Measurements from ENCODE around the gene FBXO3.
"Not testable (repeated sequence)": the region's sequence is repeated elsewhere in the genome, so short reads cannot be mapped to it uniquely, and the experiment has no call there.

The FBXO3 gene

DNA sequence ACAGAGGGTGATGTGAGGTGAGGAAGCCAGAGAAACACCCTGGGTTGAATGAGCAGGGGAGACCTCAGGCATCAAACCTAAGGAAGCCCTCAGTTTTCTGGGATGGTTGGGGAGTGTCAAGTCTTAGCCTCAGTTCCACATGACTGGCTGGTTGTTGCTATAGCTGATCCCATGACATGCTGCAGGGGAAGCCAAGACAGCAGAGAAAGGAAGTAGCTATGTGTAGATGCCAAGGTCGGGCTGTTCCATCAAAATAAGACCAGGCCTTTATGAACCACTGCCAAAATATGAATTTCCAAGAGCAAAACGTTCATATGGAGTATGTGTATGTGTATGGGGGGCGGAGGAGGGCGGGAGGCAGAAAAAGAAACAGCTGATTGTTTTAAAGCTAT lies 49.7 kb downstream of the FBXO3 start:
- no peak for DNase-seq

GRCh38 chr11:33723238-33723881 lies 51.0 kb downstream of the FBXO3 start:
- DNase-seq = peak; percentile 94

- DNase-seq = no peak
Measured at GRCh38 chr11:33722590-33723234, 51.6 kb downstream of the FBXO3 start.

GRCh38 chr11:33721984-33722383 lies 52.3 kb downstream of the FBXO3 start:
- DNase-seq = no peak

GRCh38 chr11:33721426-33721825 lies 52.9 kb downstream of the FBXO3 start:
- peak; percentile 82 for DNase-seq

GRCh38 chr11:33719587-33719986 lies 54.7 kb downstream of the FBXO3 start:
- DNase-seq = no peak

DNA sequence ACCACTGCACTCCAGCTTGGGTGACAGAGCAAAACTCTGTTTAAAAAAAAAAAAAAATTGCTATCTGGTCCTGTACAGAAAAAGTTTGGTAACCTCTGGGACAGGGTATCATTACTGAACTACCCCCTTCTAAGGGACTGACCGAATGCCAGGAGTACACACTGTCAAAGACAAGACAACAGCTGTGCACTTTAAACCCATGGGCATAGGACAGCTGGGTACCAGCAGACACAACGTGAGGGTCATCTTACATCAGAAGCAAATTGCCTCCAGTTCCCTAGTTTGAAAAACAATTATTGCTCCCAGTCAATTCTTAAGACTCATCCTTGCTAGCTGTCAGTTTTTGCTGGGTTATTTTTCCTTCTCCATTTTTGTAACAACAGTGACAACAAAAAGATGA lies 55.9 kb downstream of the FBXO3 start:
- no peak for DNase-seq

GRCh38 chr11:33716243-33716642 lies 58.1 kb downstream of the FBXO3 start:
- no peak for DNase-seq

- DNase-seq = no peak
Measured at GRCh38 chr11:33713856-33714398, 60.4 kb downstream of the FBXO3 start.

GRCh38 chr11:33713151-33713855 lies 61.0 kb downstream of the FBXO3 start:
- DNase-seq = no peak

DNA sequence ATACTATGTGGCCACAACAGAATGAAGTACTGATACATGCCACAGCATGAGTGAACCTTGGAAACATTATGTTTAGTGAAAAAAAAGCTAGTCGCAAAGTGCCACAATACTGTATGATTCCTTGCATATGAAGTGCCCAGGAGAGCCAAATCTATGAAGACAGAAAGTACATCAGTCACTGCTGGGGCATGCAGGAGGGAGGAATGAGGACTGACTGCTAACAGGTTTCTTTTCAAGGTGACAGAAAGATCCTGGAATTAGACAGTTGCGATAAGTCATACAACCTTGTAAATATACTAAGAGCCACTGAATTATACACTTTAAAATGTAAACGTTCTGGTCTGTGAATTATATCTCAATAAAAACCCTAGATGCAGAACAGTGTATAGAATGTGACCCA lies 61.9 kb downstream of the FBXO3 start:
- DNase-seq = no peak

GRCh38 chr11:33709466-33709865 lies 64.9 kb downstream of the FBXO3 start:
- DNase-seq = no peak

DNA sequence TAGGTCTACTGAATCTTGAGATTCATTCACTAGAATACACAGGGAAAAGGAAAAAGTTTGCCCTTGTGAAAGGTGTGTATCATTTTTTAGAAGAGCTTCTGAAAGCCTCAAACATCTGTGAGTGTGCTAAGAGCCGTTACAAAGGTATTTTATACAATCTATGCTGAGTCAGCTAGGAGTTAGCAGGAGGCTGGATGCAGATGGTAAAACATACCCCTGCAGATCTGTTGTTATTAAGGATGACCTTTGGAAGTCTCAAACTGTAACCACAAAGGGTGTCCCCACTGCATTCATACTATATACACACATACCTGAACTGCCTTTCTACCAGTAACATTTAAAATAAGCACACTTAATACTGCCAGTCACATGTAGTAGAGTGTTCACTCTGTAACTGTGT lies 65.3 kb downstream of the FBXO3 start:
- DNase-seq = no peak

GRCh38 chr11:33707831-33708230 lies 66.5 kb downstream of the FBXO3 start:
- not testable (repeated sequence) for DNase-seq

DNA sequence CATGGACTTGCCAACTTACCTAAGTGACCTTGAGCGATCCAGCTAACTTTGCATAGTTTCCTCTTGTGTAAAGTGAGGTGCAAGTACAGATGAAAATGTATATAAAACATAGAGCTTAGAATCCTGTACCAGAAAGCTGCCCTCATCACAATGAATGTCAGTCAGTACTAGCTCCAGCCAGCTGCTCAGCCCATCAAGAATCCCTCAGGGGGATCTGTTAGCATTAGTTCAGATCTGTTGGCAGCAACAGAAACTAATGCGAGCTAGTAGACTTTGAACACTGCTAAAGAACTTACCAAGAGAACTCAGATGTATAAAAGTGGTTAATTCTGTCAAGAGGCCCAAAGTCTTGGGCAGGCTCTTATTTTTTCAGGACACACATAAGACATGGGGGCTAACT lies 67.4 kb downstream of the FBXO3 start:
- peak; percentile 17 for DNase-seq

DNA sequence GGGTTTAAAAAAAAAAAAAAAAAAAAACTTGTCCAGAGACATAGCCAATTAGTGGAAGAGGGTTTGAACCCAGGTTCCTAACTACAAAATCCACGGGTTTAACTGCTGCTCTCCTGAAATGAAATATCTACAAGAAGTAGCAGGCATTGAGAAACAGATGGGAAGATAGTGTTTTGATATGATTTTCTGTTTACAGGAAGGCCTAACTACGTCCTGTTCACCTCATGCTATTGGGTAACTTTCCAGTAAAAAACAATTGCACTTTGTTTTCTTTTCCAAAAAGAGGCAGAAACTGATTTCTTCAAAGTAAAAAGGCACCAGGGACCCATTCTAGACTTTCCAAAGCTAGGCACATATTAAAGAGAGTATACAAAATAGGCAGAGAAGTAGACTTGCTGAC lies 67.8 kb downstream of the FBXO3 start:
- DNase-seq = no peak

DNA sequence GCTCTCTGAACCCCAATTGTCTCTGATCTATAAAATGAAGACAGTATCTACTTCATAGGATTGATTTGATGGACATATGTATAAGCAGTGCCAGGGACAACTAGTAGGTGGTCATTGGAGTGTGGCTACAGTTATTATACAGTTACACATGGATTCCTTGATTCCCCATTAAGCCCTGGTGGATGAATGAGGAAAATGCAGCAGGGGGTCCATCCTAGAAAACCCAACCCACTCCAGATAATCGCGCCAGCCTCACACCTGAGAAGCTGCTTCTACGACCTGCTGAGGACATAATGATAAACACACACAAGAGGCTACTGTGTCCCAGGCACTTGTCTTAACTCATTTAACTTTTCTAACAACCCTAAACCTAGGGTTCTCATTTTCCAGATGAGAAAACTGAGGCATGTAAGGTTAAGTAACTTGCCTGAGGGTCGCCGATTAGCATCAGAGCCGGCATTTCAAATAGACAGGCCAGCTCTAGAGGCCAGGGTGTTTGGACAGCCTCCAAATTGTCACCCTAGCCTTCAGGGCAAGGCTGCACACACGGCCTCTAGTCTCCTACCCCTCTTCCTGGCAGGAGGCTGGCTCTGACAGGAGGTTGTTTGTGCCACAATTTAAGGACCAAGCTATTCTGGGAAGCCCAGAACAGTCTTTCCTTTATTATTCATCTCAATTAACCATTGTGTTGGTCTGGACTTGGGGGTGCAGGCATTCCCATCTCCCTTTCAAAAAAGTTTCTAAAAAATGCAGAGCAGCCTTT lies 69.9 kb downstream of the FBXO3 start:
- DNase-seq = peak; percentile 38

DNA sequence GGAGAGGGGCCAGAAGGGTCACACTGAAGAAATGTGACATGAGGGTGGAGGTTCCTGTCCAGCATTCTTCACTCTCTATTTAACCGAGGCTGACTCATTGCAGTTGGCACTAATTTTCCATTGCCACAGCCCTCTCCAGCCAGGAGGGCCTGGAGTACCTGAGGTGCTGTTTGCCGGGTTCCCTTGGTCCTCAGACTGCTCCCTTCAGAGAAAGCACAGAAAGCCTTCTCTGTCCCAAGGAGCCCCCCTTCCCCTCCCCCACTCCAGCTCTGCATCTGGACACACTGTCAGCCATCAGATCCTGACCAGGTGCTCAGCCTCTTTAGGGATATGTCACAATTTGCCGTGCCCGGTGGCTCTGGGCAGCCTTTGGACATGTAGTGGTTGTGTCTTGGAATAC lies 70.5 kb downstream of the FBXO3 start:
- DNase-seq = peak; percentile 51

- peak; percentile 24 for DNase-seq
Measured at GRCh38 chr11:33703234-33703633, 71.1 kb downstream of the FBXO3 start.

GRCh38 chr11:33701302-33702230 lies 72.8 kb downstream of the FBXO3 start:
- peak; percentile 32 for DNase-seq

GRCh38 chr11:33700502-33701271 lies 73.6 kb downstream of the FBXO3 start, which contains the start of gene C11orf91:
TSS of gene C11orf91 (minus strand) at chr11:33700826. CDS start at chr11:33700740, 86 bp downstream.
- DNase-seq = peak; percentile 98
